Left renal cortex interstitium (tissue), 4 donors: ENCODE data around the gene IGFBP2. TPM values are rescaled to one million over a fixed set of nuclear protein-coding genes. Genes with fewer than 3 reads are reported as not detected.
"Not testable (repeated sequence)": the region's sequence is repeated elsewhere in the genome, so short reads cannot be mapped to it uniquely, and the experiment has no call there.

ENCODE experiments used
- DNase-seq, 4 donors: peaks; one replicate each; pipeline ENCODE4 v3.0.0-alpha.2; 2013; ENCODE audit warnings: low read depth in 4 of 4, low spot score in 2 of 4, missing footprints in 1 of 4
- polyA plus RNA-seq, 4 donors: library from polyadenylated mRNA; unstranded; fragments of 120-200 nt; gene quantifications; one replicate each; pipeline ENCODE4 v1.2.1, GENCODE V29; 2013; ENCODE audit not compliant: insufficient read length in 4 of 4

Gene IGFBP2
- 100 to 1,000 TPM; 196 to 337 (median 248) TPM for polyA plus RNA-seq

- no peak for DNase-seq
These were observed at the start of gene IGFBP2 for GRCh38 chr2:216632952-216633615. TSS of gene IGFBP2 (plus strand) at chr2:216633420. CDS start at chr2:216633524, 104 bp downstream.

- DNase-seq = no peak
These were observed 49.6 kb upstream of the IGFBP2 start for GRCh38 chr2:216583606-216584005.

GRCh38 chr2:216584112-216584511, 49.1 kb upstream of the IGFBP2 start:
- DNase-seq = no peak

GRCh38 chr2:216585441-216585840, 47.8 kb upstream of the IGFBP2 start:
- no peak for DNase-seq

- DNase-seq = no peak
These were observed 44.1 kb upstream of the IGFBP2 start for GRCh38 chr2:216588861-216589710.

- DNase-seq = no peak
These were observed 43.4 kb upstream of the IGFBP2 start for GRCh38 chr2:216589791-216590190.

GRCh38 chr2:216590780-216591179, 42.4 kb upstream of the IGFBP2 start:
- DNase-seq = no peak

GRCh38 chr2:216591480-216591879, 41.7 kb upstream of the IGFBP2 start:
- DNase-seq = no peak

GRCh38 chr2:216594081-216594480, 39.1 kb upstream of the IGFBP2 start:
- DNase-seq = no peak

- no peak for DNase-seq
These were observed 36.8 kb upstream of the IGFBP2 start for GRCh38 chr2:216596236-216596979.

- no peak for DNase-seq
These were observed 36.2 kb upstream of the IGFBP2 start for GRCh38 chr2:216596980-216597509.

- not testable (repeated sequence) for DNase-seq
These were observed 35.4 kb upstream of the IGFBP2 start for GRCh38 chr2:216597825-216598224.

- DNase-seq = no peak
These were observed 31.4 kb upstream of the IGFBP2 start for GRCh38 chr2:216601632-216602409.

GRCh38 chr2:216603010-216603883, 30.0 kb upstream of the IGFBP2 start:
- DNase-seq = no peak

- DNase-seq = no peak
These were observed 29.4 kb upstream of the IGFBP2 start for GRCh38 chr2:216603884-216604245.

- no peak for DNase-seq
These were observed 28.8 kb upstream of the IGFBP2 start for GRCh38 chr2:216604458-216604857.

- no peak for DNase-seq
These were observed 26.5 kb upstream of the IGFBP2 start for GRCh38 chr2:216606551-216607276.

- DNase-seq = no peak
These were observed 26.0 kb upstream of the IGFBP2 start for GRCh38 chr2:216607277-216607560.

GRCh38 chr2:216608525-216608924, 24.7 kb upstream of the IGFBP2 start:
- DNase-seq = no peak
